ENCODE data around the gene ERC1. TPM values are rescaled to one million over a fixed set of nuclear protein-coding genes. Genes with fewer than 3 reads are reported as not detected.
"Not testable (repeated sequence)": the region's sequence is repeated elsewhere in the genome, so short reads cannot be mapped to it uniquely, and the experiment has no call there.

Gene ERC1
- total RNA-seq, 4 donors from 2014 or later, result 46.1 to 83.2 (median 63.8) TPM

DNA sequence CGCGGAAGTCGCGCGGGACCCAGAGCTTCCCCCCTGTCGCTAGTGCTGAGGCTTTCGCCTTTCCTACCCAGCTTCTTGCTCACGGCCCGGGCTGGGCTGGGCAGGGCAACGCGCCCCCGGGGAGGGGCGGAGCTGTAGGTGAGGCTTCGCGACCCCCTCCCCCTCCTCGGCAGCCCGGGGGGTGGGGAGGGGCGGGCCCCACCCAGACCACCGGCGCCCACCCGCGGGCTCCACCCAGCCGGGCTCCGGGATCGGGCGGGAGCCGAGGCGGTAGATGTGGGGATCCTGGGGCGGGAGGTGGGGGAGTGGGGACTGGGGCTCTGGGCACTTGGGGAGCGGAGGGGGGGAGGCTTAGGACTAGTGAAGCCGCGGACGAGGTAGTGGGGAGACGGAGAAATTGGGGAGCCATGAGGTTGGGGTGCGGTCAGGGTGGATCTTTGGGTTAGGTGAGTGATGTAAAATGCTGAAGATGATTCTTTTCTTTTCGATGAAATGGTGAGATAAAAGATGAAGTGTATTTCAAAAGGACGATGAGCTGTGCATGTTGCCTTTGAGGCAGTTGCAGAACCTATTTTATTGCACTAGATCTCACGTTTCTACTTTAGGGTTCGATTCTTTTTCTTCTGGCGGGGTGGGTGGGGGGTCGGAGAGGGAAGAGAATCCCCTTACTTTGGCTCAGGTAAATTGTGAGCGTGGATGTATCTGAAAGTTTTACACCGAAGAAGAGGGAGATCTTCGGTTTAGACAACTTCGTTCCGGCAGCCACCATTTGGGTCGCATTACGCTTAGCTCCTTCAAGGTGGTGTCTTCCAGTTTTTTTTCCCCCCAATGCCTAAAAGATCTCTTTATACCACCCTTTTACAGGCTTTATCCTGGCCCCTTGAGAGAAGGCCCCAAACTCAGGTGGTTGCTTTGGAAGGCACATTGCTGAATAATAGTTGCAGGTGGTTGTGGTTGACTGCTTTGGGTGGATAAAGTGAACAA is 619 bp downstream of the ERC1 start:
- TF ChIP-seq, protein P1, sequence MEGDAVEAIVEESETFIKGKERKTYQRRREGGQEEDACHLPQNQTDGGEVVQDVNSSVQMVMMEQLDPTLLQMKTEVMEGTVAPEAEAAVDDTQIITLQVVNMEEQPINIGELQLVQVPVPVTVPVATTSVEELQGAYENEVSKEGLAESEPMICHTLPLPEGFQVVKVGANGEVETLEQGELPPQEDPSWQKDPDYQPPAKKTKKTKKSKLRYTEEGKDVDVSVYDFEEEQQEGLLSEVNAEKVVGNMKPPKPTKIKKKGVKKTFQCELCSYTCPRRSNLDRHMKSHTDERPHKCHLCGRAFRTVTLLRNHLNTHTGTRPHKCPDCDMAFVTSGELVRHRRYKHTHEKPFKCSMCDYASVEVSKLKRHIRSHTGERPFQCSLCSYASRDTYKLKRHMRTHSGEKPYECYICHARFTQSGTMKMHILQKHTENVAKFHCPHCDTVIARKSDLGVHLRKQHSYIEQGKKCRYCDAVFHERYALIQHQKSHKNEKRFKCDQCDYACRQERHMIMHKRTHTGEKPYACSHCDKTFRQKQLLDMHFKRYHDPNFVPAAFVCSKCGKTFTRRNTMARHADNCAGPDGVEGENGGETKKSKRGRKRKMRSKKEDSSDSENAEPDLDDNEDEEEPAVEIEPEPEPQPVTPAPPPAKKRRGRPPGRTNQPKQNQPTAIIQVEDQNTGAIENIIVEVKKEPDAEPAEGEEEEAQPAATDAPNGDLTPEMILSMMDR (IDR thresholded peaks at IDR 0.05), result no peak
- ATAC-seq (ENCODE audit: low FRiP score) (peak; percentile 67), DNase-seq (ENCODE audit: low spot score) (no peak)

DNA sequence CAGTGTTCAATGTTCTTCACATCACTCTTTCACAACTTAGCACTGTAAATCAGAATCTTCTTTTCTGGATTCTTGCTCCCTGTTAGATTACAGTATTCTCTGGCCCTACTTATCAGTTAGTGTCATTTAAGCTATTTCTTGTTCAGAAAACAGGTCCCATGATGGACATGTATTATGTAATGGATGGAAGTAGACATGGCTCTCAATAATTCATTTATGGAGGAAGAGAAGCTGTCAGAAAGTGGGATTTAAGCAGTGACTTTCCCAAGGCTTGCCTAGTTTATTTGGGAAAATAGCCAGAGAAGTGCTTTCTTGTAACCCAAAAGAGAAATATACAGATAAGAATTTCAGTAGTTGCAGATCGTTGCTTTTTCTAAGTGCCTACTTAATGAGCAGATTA is 1.6 kb downstream of the ERC1 start:
- ATAC-seq (ENCODE audit: low FRiP score), result no peak
- DNase-seq (ENCODE audit: low spot score), result no peak
- TF ChIP-seq, protein P1 (IDR thresholded peaks at IDR 0.05), result no peak

DNA sequence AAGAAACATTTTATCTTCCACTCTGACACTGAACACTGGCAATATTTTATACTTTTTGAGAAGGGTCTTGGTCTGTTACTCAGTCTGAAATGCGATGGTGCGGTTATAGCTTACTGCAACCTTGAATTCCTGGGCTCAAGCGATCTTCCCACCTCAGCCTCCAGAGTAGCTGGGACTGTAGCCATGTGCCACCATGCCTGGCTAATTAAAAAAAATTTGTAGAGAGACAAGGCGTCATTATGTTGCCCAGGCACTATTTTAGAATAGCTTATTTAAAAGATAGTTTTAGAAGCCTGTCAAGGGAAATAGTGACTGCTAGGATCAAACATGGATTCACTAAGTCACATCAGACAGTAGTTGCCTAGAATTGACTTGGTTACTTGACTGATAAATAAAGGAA is 5.9 kb downstream of the ERC1 start:
- TF ChIP-seq, protein P1 (IDR thresholded peaks at IDR 0.05), result no peak
- DNase-seq (ENCODE audit: low spot score) (no peak), ATAC-seq (ENCODE audit: low FRiP score) (no peak)

DNA sequence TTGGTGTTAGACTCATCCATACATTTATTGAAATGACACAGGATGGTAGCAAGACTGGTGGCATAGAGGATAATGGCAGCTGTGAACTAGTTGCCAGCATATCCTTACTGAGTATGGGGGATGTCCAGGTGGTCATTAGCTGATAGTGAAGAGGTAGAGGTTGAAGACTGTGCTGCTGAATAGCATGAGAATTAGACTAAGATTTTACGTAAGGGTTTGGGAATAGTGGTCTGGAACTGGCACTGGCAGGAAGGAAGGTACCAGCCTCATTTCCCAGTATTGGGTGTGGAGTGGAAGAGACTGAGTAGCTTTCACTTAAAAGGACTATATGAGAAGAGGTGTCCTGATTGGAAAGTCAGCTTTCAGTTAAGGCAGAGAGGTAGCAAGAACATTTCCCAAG is 6.5 kb downstream of the ERC1 start:
- DNase-seq (ENCODE audit: low spot score), result no peak

DNA sequence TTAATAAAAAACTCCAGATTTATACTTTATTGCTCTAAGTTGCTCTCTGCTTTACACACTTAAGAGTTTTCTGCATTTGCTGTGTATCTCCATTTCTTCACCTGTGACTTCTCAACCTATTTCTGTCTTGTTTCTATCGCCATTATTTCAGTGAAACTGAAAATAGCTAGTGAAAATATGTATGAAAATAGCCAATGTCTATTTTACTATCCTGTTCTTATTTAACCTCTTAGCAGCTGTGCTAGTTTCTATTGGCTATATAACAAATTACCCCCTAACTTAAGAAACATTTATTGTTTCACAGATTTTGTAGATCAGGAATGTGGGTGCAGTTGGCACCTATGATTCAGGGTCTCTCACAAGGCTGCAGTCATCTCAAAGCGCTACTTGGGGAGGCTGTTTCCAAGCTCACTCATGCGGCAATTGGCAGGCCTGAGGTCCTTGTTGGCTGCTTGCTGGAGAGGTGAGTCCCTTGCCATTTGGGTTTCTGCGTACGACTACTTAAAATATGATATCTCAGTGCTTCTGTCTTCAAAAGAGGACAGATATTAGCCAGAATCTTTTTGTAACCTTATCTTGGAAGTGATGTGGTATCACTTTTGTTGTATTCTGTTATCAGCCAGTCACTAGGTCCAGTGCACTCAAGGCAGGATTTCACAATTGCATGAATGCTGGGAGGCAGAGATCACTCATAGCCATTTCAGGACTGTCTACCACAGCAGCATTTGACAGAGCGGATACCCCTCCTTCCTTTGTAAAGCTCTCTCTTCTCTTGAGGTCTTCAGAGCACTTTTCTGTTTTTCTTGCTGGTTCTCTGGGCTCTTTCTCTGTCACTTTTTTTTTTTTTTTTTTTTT is 7.2 kb downstream of the ERC1 start:
- DNase-seq (ENCODE audit: low spot score), result no peak
- no peak for ATAC-seq (ENCODE audit: low FRiP score)
- TF ChIP-seq, protein P1 (IDR thresholded peaks at IDR 0.05), result no peak

More for the DNA sequence above, 6.5 kb downstream of the ERC1 start:
- TF ChIP-seq, protein P1 (IDR thresholded peaks at IDR 0.05), result no peak
- ATAC-seq (ENCODE audit: low FRiP score), result no peak

DNA sequence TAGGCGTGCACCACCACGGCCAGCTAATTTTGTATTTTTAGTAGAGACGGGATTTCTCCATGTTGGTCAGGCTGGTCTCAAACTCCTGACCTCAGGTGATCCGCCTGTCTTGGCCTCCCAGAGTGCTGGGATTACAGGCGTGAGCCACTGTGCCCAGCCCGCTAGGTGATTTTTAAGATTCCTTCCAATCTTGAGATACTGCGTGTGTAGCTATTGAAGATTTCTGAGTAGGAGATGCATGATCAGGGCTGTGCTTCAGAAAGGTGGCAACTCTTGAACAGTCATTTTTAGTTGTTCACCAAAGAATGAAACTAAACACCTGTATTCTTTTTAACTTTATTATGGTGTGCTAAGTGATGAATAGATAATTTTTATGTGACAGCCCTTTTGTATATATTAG is 8.7 kb downstream of the ERC1 start:
- not testable (repeated sequence) for ATAC-seq (ENCODE audit: low FRiP score); DNase-seq (ENCODE audit: low spot score)

DNA sequence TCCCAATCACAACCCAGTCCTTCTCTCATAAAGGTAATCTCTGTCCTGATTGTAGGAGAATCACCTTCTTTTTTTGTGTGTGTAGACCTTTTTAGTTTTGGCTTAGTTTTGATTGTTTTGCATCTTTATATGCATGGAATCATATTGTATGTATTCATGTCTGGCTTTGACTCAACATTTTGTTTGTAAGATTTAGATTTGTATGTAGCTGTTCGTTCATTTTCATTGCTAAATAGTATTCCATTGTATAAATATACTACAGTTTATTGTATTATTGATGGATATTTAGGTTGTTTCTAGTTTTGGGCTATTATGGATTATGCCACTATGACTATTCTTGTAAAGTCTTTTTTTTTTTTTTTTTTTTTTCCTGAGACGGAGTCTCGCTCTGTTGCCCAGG is 10.5 kb downstream of the ERC1 start:
- no peak for DNase-seq (ENCODE audit: low spot score)

More for the DNA sequence above, 10.5 kb downstream of the ERC1 start:
- ATAC-seq (ENCODE audit: low FRiP score), result no peak
- TF ChIP-seq, protein P1 (IDR thresholded peaks at IDR 0.05), result no peak

Measured in omental fat pad (tissue), 4 donors.